Fibroblast of the conjunctiva (primary cell): ENCODE results near the gene PTPRM.

Source experiments
- DNase-seq: peaks from one replicate; pipeline ENCODE4 v3.0.0-alpha.2; 2010; ENCODE audit warnings: low read depth

Gene PTPRM

DNA sequence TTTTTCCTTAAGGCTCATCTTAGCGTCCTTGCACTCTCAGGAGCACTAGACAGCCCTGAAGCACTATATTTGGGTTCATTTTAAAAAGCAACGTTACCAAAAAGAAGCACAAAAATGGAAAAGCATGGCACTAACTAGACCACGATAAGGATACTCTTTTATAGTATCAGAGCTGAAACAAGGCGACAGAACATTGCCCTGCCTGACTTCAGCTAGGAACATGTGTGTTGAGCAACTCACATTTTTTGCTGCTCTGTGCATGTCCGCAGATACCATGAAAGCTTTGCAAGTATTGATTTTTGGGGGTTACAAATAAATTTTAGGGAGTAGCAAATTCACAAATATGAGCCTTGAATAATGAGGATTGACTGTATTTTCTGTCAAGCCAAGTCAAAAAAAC lies 332.0 kb downstream of the PTPRM start:
- DNase-seq, result no peak

DNA sequence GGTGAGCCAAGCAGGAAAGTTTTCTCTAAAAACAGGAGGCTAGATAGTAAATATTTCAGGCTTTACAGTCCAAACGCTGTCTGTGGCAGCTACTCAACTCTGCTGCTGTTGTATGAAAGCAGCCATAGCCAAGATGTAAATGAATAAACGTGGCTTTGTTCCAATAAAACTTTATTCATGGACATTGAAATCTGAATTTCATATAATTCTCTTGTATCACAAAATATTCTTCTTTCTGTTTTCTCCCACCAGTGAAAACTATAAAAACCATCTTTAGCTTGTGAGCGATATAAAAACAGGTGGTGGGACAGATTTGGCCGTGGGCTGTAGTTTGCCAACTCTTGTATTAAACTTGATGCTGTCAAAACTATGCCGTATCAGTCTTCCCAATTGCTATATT lies 333.0 kb downstream of the PTPRM start:
- DNase-seq, result no peak

DNA sequence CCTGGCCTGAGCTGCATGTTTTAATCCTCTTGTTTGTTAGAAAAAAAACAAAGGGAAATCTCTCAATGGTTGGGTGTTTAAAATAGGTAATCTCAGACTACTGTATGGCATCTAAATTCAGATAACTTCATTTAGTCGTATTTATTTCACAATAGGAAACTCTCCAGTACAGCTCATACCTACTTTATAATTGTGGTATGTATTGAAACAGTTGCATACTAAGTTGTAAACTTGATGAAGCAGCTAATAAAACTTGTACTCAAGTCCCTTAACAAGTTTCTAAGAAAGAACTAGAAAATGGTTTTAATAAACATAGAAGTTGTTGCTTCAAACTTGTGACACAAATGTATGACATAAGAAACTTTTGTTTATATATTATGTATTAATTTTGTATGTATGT lies 334.5 kb downstream of the PTPRM start:
- no peak for DNase-seq

DNA sequence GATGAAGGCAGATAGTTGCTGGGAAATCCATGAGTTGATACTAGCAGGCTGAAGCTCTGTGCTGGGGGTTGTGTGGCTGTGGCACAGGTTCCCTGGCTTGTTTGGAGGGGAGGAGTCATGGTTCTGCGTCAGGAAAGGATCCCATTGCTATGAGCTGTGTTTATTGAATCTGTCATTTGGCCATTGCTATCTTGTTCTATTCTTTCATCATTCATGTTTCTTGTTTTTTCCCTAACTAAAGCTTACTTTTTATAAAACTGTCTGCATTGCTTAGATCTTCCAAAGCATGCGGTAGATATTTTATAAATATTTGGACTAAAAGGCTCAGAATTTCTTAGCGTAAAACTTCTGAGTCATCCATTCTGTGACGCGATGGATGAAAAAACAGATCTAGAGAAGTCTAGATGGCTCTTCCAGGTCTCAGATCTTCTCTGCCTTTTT lies 335.3 kb downstream of the PTPRM start:
- peak; percentile 35 for DNase-seq

DNA sequence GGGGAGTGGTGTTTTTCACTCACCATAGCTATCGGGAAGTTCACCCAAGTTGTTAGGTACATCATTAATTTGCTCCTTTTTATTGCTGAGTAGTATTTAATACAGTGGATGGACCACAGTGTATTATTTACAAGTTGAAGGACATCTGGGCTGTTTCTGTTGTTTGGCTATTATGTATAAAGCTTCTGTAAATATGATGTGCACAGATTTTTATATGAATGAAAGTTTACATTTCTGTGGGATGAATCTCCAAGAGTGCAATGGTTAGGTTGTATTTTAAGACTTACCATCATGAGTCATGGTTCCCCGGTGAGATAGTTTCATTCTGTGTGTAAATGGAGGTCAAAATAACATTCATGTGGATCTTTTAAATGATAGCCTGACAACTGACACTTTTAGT lies 337.4 kb downstream of the PTPRM start:
- peak; percentile 14 for DNase-seq

DNA sequence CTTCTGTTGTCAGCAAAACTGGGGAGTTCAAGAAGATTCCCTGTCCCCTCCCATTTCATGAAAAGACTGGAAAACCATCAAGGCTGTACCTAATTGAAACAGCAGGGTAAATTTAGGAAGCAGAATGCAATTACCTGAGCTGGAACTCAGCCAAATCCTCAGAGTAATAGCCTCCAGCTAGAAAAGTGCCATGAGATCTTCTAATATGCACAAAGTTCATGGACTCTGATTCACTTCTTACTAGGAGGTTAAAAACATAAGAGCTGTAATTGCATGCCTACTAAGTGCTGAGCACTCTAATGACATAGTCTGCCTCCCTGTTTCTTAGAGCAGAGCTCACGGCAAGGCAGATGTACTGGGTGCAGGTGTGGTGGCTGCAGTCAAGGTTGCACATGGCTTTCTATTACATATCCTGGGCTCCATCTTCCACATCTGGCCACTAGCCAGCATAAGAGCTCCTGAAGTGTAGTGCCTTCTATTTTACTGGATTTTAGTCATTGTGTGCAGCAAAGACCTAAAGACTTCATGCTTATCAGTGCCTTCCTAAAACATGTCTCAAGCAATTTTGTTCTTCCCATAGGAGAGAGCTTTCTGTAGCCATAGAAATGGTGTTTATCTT lies 341.7 kb downstream of the PTPRM start:
- DNase-seq, result no peak

DNA sequence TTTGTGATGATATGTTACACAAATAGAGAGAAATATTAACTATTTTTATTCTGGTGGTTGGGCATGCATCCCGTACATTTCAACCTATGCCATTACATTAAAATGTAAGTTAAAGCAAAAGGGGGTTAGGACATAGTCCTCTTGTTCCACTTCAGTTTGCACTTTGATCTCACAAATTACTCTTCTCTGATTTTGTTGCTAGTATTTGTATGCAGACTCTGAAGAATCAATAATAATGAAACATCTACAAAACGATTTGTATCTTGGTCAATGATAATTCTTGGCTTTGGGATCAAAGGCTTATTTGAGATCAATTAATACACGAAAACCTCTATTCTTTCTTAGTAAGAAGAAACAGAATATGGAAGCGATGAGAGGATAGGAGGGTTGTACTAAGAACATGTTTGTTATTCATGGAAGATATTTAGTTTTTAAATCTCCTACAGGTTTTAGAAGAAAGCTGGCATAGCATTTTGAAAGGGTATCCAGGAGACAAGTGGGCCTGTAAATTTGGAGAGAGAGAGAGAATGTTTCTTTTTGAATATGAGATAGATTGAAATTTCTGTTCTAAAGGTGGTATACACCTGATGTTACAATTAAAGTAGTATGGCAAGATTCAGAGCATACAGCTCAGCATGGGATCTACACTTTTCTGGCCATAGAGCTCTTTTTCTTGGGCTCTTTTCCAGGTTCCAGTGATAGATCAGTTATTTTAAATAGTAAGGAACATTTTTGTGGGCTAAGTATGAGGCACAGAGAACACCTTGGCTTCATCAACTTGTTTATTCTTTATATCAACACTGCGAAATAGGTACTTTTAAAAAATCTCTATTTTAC lies 347.9 kb downstream of the PTPRM start:
- no peak for DNase-seq

DNA sequence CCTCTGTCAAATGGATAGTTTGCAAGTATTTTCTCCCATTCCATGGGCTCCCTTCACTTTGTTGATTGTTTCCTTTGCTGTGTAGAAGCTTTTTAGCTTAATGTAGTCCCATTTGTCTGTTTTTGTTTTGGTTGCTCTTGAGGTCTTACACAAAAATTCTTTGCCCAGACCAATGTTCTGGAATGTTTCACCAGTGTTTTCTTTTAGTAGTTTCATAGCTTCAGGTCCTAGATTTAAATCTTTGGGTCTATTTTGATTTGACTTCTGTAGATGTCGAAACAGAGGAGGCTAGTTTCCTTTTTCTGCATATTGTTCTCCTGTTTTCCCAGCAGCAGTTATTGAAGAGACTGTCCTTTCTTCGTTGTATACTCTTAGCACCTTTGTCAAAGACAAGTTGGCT lies 351.6 kb downstream of the PTPRM start:
- no peak for DNase-seq

DNA sequence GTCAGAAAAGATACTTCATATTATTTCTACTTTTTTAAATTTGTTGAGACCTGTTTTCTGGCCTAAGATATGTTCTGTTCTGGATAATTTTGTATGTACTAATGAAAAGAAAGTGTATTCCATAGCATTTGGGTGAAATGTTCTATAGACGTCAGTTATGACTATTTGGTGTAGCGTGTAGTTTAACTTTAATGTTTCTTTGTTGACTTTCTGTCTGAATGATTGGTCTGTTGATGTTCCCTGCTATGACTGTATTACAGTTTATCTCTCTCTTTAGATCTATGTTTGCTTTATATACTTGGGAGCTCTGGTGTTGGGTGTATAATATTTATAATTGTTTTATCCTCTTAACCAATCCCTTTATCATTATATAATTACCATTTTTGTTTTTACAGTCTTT lies 352.4 kb downstream of the PTPRM start:
- DNase-seq, result no peak

DNA sequence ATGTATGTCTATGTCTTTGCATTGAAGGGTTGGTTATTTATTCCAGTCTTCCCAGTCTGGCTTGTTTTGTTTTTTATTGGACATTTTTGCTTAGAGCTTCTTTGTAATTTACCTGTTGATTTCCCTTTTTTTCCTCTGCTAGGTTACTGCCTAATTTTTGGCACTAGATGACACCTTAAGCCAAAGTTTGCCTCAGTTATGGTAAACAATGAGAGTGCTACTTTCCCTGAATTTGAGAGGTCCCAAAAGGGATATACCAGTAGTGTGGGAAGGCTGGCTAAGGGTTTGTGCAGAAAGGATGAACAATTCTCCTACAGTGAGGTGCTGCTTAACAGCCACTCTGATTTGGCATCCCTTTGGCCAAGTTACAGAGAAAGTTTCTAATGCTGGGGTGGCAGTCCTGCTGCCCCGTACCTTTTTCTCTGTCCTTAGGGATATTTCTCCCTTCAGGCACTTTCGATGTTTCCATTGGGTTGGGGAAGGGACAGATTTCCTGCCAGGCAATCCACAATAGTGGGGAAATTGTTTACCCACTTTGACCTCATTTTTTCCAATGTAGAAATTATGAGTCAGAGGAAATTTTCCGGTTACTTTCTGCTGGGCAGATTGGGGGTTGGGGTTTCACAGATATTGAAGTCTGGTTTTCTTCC lies 354.9 kb downstream of the PTPRM start:
- peak; percentile 44 for DNase-seq

DNA sequence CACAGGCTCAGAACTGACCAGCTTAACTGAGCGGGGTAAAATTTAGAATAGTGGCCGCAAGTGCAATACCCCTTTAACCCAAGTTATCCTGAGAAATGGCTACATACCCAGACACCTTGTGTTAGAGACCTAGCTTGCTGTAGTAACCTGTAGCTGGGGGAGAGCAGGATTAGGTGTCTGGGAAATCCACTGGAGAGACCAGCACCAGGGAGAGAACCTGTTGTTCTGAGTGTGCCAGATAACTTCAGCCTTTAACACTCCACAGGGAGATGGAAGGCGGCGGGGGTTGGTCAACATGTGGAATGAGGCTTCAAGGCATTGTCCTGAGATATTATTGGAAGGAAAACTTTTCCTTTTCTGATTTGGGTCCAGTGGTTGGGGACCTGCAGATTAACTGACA lies 356.0 kb downstream of the PTPRM start:
- no peak for DNase-seq

DNA sequence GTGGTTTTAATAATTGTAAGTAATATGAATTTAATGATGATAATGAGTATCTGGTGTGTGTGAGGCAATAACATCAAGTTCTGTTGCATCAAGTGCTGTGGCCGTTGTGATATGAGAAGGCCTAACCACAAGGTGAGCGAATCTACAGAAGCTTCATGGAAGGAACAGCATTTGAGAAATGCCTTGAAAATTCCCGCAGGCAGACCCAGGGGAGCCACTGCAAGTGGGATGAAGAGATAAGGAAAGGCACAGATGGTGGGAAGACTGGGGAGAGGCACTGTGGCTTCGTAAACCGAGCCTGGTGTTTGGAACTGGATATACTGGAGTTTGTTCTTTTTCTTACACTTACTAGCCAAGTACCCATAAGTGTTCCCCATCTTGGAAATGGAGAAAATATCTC lies 357.5 kb downstream of the PTPRM start:
- no peak for DNase-seq

DNA sequence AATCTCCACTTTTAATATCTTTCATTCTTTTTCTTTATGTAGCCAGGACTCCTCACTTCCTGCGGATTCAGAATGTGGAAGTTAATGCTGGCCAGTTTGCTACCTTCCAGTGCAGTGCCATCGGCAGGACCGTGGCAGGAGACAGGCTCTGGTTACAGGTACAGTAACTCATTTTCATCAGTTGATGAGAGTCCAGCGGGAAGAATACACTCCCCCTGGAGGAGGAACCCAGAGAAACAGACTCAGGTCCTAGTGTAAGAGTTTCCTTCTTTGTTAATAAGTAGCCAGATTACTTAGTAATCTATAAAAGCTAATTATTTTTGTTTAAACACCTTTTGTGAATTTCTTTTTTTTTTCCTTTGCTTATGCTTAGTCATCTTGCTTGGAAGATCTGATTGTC lies 359.4 kb downstream of the PTPRM start:
- no peak for DNase-seq

DNA sequence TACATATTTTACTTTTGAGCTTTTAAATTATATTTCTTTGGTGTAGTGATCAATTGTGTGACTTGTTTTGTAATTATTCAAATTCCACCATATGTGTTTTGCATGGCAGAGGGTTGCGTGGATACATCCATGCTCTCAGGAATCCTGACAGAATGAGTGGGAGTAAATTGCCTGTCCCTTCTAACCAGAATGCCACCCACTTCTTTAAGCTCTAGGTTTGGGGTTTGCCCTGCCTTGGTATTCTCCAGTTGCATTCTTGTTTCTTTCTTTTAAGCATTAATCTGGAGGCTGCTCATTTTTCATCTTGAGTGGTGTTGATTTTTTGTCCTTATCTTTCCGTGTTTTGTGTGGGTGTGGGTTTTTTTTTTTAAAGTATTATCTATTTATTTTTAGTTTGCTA lies 360.0 kb downstream of the PTPRM start:
- DNase-seq, result no peak

DNA sequence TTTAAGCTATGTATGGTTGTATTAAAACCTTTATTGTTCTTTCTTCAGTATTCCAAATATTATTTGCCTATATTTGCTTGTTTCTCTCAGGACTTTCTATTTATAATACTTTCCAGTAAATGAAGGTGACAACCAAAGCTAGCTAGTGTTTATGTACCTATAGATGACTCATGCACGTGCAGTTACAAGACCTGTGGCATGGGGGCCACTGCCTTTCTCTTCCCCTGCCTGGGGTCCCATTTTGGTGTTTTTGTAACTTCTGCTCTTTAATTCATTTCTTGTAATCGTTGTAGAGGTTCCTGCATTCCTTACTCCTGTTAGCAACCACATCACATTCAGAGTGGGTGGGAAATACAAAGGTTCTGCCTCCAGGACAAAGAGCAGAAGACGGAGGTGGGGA lies 364.6 kb downstream of the PTPRM start:
- DNase-seq, result no peak

DNA sequence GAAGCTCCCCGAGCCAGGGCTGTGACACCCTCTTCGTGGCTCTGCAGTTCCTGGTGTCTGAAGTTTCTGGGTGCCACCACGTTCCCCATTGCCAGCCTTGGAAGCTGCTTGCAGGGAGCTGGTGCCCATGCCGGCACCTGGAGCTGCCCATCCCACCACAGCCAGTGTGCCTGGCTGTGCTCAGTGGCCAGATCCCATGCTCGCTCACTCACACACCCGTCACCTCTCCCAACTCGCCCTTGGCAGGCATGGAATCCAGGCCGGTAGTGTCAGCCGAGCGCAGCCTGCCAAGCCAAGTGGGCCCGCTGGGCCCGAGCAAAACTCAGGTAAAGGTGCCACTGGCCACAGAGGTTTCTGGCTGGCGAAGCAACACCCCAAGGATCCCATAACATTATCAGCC lies 370.2 kb downstream of the PTPRM start:
- DNase-seq, result no peak

DNA sequence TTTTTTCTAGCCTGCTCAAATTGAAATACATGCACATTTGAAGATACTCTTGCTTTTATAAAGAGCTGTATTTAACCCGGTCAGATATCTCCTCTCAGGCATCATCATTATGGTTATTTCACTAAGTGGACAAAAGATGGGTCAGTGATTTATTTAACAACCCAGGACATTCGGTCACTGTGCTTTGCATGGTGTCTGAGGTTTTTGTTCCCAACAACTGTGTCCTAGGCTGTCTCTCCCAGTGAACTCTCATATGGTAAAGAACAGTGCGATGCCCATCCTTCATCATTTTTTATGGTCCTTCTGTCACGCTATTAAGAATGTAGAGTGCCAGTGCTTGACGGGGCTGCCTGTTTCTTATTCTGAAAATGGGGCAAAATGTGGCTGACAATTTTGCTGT lies 372.4 kb downstream of the PTPRM start:
- no peak for DNase-seq

DNA sequence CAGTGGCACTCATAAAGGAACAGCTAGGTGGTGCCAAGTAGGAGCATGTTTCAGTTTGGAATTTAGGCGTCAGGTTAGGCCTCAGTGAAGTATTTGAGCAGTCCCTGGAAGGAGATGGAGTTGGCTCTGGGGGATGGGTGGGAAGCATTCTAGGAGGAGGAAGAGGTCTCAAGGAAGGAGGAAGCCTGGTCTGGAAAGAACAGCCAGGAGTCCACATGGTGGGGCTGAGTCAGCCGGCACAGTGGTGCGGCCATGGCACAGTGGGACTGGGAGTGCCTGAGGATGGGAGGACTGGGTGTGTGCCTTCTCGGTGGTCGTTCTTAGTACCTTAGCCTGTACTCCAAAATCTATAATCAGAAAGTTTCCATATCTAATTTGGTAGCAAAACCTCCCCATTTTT lies 373.3 kb downstream of the PTPRM start:
- DNase-seq, result no peak

DNA sequence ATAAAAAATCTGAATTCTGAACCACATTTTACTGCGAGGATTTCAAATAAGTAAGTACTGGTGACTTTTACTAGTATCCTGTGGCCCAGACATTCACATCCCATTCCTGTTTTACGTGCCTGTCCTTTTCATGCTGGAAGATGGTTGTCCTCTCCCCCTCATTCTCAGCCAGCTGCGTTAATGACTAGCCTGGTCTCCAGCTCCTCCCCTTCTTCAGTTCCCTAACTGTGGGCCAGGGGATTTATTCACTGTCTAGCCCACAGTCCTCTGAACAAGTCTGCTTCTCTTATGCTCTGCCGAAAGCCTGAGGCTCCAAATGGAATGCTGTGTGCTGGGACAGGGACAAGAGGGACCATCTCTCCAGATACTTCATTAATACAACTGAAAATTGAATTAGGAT lies 373.9 kb downstream of the PTPRM start:
- no peak for DNase-seq

DNA sequence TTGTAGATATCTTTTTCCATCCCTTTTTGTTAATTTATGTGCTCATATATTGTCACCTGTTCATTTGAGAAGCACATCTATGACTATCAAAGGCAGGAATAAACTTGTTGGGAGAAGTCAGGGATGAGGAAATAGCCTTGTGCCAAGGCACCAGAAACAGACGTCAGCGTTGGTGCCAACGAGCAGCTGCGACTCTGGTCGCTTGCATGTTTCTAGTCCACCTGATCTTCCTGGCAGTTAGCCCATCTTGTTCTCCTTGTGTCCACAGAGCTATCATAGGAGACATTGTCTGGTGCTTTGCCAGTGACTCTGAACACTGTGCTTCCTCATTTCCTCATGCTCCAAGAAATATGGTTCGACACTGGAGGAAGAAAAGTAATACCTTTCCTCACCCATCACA lies 374.4 kb downstream of the PTPRM start:
- DNase-seq, result no peak

DNA sequence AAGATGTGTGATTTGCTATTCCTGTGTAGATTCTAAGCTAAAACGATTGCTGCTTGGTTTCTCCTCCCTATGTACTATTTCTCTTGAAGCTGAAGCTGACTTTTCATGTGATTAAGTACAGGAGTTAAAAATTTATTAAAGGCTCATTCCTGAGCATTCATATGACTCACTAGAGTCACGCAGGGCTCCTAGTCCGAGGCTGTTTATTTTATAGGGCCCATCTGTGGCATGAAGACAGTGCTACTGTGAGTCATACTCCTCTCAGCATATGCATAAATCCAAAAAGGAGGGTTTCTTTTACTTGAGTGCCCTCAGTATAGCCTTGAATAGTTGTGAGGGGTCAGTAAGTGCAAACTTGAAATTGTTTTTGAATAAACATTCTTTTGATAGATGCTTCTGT lies 378.8 kb downstream of the PTPRM start:
- peak; percentile 69 for DNase-seq

DNA sequence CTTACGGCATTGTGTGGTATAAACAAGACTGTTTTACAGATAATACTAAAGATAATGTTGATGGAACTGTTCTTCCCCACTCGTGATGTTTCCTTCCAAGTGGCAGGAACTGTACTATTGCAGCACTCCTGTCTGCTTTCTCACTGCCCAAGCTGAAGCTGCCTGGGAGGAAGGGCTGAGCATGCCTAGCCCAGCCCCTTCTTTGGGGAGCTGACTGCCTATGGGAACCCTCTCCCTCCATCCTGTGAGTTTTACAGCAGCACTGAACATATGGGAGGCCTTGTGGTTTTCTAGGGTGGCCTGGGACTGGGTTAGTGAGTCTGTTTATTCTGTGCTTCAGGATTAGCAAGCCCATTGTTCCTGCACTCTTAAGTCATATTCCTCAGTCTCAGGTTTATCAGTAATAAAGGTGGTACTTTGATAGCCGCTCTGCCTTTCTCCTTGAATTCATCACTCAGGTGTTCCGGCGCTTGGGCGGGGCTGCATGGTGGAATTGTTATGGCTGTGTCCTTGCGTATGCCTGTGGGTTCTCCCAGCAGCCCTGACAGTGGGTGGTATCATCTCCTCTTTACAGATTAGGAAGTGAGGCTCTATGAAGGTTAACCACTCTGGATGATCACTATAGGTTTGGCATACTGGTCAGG lies 379.7 kb downstream of the PTPRM start:
- peak; percentile 77 for DNase-seq
